Parietal lobe (tissue), 1 donor: ENCODE measurements around the gene FGF23. TPM values are rescaled to one million over a fixed set of nuclear protein-coding genes. Genes with fewer than 3 reads are reported as not detected.

Source experiments
- total RNA-seq: library from RNA; depleted of rRNA; stranded (reverse); fragments of >200 nt; gene quantifications from one replicate; pipeline ENCODE4 v1.2.3, GENCODE V29; 2014

Gene FGF23
- total RNA-seq, result not detected

GRCh38 chr12:4379405-4379804 is at the start of gene FGF23:
FGF23 (minus strand) TSS chr12:4379712; CDS start chr12:4379582, 130 bp downstream.

GRCh38 chr12:4320853-4321701 is 58.4 kb downstream of the FGF23 start, which contains the start of gene TIGAR:
TIGAR (plus strand) TSS chr12:4321213; CDS start chr12:4321272, 59 bp downstream.

Other genes with a start within 250 kb of the FGF23 start
- gene CCND2, start 106.0 kb downstream of the FGF23 start, total RNA-seq, result 301 TPM
- 4.4 TPM for gene TIGAR, start 58.5 kb downstream of the FGF23 start, total RNA-seq
- not detected for gene FGF6, start 66.1 kb upstream of the FGF23 start, total RNA-seq
- 11.6 TPM for gene RAD51AP1, start 159.2 kb upstream of the FGF23 start, total RNA-seq
- 15.0 TPM for gene DYRK4, start 182.5 kb upstream of the FGF23 start, total RNA-seq